Left hindlimb (tissue), 1 donor: ENCODE results near the gene SHLD2.
"Not testable (repeated sequence)": the region's sequence is repeated elsewhere in the genome, so short reads cannot be mapped to it uniquely, and the experiment has no call there.

ENCODE experiments used
- DNase-seq: peaks from one replicate; pipeline ENCODE4 v3.0.0-alpha.2; 2018

Gene SHLD2

DNA sequence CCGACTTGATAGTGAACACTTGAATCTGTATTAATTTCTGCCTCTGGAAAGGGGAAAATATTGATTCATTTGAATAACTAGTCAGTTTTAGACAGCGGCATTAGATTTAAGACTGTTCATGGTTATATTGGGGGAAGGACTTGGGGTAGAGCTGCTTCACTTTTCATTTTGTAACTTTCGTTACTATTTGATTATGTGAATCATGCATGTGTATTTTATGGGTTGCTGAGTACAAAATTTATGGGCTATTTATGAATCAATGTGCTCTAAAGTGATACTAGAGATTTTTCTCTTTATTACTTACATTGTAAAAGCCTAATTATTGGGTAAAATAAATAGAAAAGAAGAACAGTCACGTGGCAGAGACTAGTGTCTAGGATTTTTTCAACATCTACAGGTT lies 5.3 kb upstream of the SHLD2 start:
- no peak for DNase-seq

DNA sequence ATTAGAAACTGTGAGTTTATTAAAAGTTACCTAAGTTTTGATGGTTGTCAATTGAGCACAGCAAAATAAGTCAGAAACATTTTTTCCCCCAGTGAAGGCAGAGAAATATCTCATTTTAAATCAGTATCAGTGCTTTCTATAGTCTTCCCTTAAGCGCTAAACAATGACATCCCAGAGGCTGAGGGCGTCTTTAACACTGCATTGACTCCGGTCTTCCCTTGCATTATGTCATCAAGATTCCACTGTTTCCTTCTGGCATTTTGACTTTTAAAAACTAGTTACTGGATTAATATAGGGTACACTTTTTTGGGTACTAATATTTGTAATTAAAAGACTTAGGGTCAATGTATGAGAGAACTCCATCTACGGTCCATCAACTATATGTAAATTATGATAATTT lies 4.2 kb upstream of the SHLD2 start:
- DNase-seq = no peak

DNA sequence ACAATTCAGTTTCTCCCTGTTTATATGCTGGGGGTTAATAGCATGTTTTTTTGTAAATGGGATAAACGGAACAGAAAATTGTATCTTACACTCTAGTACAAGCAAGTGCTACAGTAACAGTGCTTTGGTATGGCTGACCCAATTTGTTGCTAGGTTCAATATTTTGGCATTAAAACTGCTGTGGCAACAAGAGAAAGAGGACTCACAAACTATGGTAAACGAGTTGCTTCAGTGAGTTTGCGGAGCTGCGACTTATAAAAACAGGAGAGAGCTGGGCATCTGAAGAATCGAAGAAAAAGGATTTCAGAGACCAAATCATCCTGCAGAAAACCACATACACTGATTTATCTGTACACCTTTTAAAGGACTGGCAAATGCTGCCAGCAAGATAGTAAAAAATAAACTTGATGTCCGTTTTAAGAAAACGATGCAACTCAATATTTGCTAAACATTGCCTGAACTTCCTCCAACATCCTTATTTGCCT lies 2.6 kb upstream of the SHLD2 start:
- DNase-seq = no peak

GRCh38 chr10:87092861-87093631 lies 2.0 kb upstream of the SHLD2 start:
- no peak for DNase-seq

GRCh38 chr10:87093632-87094372 lies 1.2 kb upstream of the SHLD2 start:
- peak; percentile 73 for DNase-seq

- peak; percentile 91 for DNase-seq
Observed at GRCh38 chr10:87095236-87095945, 385 bp downstream of the SHLD2 start.

GRCh38 chr10:87101996-87102395 lies 7.0 kb downstream of the SHLD2 start:
- DNase-seq = no peak

GRCh38 chr10:87104727-87105126 lies 9.7 kb downstream of the SHLD2 start:
- DNase-seq = not testable (repeated sequence)

- no peak for DNase-seq
Observed at GRCh38 chr10:87105446-87106124, 10.6 kb downstream of the SHLD2 start.

GRCh38 chr10:87118122-87118521 lies 23.1 kb downstream of the SHLD2 start:
- not testable (repeated sequence) for DNase-seq

DNA sequence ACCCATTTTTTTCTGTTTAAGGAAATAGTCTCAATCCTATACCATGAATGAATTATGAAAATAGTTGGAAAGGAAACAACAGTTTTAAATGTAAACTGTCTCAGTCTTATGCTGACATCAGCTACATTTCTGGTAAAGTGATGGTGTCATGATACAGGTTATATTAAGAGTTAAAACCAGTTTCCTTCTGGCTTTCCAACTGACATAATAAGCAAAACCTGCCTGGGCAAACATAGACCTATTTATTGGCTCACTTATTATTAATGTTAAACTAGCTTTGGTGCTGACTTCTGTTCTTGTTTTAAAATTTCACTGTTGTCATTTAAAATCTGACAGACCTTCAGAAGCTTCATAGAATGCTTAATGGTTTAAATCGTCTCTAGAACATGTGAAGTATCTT lies 24.0 kb downstream of the SHLD2 start:
- not testable (repeated sequence) for DNase-seq

- DNase-seq = not testable (repeated sequence)
Observed at GRCh38 chr10:87123351-87123750, 28.3 kb downstream of the SHLD2 start.

DNA sequence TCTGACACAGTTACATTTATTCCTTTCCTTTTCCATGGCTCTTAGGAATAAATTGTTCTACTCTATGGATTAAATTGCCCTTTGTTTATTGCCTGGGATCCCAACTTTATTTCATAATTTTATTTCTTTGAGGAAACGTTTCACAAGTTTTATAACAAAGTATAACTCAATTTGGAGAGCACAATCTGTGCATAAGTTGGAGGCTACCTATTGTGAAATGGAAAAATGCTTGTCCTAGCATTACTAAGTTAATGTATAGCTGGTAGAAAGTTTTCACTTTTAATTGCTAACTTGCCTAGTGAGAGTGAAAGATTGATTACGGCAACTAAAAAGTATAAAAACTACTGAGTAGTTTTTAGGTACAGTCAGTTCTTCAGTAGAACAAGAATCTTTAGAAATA lies 32.0 kb downstream of the SHLD2 start:
- not testable (repeated sequence) for DNase-seq

- not testable (repeated sequence) for DNase-seq
Observed at GRCh38 chr10:87127607-87128156, 32.7 kb downstream of the SHLD2 start.

DNA sequence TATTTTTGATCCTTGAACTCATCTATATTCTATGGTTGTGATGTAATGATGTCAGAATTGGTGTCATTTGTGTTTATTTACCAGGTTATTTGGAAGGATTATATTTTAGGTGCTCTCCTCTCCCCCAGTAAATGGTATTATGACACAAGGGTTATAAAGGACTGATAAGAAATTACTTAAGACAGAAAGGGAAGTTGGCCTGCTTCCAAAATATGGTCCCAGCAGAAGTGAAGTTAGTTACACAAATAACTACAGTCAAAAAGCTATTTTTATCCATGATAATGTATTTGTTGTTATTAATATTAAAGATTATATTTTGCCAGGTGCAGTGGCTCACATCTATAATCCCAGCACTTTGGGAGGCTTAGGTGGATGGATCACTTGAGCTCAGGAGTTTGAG lies 37.2 kb downstream of the SHLD2 start:
- DNase-seq = not testable (repeated sequence)

- not testable (repeated sequence) for DNase-seq
Observed at GRCh38 chr10:87133936-87134335, 38.9 kb downstream of the SHLD2 start.

DNA sequence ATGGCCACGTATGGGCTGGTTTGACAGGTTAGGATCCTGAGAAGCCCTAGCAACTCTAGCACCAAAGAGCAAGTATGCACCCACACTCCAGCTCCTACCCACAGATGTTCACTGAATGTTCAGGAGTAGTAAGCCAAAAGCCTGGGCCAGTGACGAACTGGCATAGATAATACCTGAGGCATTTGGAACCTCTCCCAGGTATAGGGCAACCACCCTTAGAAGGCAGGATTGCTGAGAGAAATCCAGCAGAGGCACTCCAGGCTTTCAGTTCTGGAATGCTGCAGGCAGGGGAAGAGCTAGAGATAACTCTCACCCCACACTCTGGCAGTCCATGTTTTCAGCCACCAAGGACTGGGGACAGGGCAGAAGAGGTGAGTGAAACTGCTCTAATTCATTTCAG lies 39.4 kb downstream of the SHLD2 start:
- DNase-seq = not testable (repeated sequence)

GRCh38 chr10:87137478-87137877 lies 42.5 kb downstream of the SHLD2 start:
- not testable (repeated sequence) for DNase-seq

GRCh38 chr10:87142230-87143108 lies 47.5 kb downstream of the SHLD2 start:
- DNase-seq = not testable (repeated sequence)

DNA sequence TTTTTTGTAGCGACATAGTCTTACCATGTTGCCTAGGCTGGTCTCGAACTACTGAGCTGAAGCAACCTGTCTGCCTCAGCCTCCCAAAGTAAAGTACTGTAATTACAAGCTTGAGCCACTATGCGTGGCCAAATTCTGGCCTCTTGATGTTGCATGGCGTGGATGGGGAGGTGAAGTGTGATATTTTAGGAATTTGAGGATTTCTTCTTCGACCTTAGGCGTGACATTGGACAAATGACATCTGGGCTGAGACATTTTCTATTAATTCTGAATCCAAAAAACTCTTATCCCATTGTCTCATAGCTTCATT lies 48.1 kb downstream of the SHLD2 start:
- DNase-seq = not testable (repeated sequence)

- DNase-seq = not testable (repeated sequence)
Observed at GRCh38 chr10:87145598-87145997, 50.6 kb downstream of the SHLD2 start.
